Fibroblast of the conjunctiva (primary cell): Measurements from ENCODE around the gene CETP.
A peak's percentile ranks its signal among the peaks of the same experiment; 100 is the strongest.

ENCODE experiments used
- DNase-seq: peaks from one replicate; pipeline ENCODE4 v3.0.0-alpha.2; 2010; ENCODE audit warnings: low read depth

Gene CETP, protein sequence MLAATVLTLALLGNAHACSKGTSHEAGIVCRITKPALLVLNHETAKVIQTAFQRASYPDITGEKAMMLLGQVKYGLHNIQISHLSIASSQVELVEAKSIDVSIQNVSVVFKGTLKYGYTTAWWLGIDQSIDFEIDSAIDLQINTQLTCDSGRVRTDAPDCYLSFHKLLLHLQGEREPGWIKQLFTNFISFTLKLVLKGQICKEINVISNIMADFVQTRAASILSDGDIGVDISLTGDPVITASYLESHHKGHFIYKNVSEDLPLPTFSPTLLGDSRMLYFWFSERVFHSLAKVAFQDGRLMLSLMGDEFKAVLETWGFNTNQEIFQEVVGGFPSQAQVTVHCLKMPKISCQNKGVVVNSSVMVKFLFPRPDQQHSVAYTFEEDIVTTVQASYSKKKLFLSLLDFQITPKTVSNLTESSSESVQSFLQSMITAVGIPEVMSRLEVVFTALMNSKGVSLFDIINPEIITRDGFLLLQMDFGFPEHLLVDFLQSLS

DNA sequence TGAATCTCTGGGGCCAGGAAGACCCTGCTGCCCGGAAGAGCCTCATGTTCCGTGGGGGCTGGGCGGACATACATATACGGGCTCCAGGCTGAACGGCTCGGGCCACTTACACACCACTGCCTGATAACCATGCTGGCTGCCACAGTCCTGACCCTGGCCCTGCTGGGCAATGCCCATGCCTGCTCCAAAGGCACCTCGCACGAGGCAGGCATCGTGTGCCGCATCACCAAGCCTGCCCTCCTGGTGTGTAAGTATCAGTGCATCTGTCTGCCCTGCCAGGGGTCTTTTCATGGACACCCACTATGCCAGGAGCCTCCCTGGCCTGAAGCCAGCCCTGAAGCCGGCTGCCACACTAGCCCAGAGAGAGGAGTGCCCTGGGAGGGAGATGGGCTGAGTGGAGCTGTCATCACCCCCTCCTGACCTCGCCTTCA lies at the start of gene CETP:
Gene CETP (plus strand): TSS at position 100 of the 431 bp plus-strand sequence. CDS start 30 bp downstream, at position 130.
- DNase-seq = no peak

DNA sequence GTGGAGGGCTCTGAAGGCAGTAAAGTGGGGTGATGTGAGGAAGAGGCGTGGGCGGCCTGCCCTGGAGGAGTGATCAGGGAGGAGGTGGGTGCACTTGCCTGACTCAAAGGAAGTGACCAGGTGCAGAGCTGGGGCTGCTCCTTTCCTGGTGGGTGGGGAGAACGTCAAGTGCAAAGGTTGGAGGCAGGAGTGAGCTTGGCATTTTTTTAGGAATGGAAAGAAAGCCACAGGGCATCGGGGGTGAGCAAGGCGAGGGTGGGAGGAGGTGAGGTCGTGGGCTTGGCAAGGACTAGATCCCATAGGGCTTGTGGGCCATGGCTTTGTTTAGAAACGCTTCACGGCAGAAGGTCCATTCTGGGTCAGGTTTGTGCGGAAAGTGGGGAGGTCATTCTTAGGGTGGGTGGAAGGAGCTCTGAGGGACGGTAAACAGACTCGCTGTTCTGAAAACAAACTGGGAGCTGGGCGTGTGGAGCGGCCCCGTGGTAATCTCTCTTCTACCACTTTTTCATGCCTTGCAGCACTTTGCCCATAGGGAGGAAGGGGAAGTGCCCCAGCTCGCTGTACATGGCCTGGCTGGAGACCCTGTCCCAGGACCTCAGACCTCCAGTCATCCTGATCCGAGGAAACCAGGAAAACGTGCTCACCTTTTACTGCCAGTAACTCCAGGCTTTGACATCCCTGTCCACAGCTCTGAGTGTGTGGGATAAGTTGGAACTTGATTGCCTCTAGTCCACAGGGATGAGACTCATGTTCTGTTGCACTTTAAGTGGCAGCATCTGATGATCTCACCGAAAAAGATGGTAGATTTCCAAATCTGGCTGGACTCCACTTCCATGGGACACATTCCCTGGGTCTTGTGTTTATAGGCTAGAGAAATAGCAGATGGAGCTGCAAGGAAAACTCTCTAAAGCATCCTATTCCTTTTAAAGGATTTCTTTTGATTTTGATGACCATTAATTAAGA lies 48.7 kb upstream of the CETP start:
- DNase-seq = no peak

DNA sequence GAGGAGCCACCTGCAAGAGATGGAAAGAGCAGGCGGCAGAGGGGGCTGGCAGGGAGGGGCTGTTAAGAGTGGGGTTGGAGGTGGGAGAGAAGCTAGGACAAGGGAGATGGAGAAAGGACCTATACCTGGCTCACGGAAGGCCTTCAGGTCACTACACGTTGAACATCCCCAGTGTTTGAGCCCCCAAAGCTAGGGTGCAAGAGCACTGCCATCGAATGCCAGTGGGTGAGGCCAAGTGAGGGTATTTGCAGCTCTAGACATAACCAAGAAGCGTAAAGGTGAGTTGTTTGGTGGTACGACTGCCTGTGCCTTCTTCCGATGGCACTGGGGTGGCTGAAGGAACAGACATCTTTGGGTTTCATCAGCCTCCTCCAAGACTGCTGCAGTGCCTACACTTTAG lies 46.9 kb upstream of the CETP start:
- DNase-seq = no peak

DNA sequence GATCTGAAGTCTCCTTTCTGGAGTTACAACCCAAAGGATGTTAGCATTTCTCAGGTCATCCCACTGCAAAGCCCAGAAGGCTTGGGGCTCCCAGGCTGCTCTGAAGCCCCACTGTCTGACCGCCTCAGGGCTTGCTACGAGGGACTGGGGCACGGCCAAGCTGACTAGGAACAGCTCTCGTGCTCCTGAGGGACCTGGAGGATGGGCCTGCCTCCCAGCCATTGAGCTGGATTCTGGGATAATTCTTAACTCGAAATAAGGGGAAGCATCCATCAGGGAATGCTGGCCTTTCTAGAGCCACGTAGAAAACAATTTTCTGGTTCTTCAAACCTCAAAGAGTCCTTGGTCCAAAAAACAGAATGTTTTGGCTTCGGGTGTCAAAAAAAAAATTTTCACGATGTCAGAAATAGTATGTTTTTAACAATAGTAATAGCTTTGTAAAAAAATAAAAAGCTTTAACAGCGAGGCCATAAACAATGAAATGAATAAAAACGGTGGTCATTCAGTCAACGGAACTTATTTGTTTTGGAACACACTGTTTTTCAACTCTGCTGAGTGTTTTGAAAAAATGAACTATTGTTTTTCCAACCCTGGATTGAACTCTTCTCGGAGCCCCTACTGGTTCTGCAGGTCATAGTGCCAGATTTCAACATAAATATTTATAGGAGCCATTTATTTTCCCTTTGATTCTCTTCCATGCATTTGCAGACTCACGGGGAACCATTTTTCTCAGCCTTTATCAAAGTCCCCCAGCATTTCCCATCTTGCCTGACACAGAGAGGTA lies 46.2 kb upstream of the CETP start:
- DNase-seq = no peak

DNA sequence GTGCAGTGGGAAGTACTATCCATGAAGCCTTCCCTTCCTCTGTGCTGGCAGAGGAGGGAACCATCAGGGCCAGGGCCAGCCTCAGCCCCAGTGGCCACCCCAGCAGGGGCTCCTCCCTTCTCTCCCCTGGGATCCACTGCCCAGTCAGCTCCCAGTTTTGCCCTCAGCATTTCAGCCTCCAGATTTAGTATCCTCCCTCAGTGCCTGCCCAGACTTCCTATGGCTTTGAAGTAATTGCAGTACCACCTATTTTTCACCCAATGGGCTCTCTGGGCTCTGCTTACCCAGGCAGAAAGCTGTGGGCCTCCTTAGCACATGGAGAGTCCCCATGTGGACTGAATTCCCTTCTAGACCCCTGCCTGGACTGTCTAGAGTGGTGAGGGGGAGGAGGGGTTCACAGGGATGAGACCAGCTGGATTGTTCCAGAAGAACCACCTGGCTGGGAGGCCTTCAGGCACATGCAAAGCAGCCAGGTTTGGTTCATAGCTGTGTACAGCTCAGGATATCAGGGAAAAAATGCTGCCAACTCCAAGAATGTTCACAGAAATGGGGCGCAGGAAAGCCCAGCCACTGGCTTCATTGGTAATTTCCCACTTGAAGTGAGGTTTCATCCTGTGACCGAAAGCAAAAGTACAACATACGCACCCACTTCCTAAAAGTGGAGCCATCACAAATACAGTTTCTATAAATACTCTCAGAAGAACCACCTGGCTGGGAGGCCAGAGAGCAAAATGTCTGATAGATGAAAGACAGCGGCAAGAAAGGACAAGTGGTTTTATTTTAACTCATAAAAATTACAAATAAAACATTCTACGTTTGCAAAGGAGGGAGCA lies 45.0 kb upstream of the CETP start:
- DNase-seq = no peak

DNA sequence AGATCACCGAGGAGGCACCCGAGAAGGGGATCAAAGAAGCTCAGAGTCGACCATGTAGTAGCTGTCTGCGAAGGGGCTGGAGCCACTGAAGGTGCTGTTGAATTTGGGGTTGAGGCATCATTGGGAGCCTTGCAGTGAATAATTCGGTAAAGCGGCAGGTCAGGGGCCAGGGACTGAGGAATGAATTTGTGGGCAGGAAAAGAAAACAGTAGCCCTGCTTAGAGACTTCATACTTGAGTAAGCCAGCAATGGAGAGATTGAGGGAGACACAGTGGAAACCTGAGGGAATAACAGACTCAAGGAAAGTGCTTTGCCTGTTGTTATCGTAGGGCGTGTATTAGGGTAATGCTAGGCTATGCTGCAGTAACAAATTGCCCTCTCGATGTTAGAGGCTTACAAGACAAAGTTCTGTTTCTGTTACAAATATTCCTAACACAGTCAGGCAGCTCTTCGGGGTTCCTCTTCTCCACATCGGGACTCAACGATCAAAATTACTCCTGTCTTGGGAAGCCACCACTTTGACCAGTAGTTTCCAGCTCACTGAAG lies 43.2 kb upstream of the CETP start:
- no peak for DNase-seq

DNA sequence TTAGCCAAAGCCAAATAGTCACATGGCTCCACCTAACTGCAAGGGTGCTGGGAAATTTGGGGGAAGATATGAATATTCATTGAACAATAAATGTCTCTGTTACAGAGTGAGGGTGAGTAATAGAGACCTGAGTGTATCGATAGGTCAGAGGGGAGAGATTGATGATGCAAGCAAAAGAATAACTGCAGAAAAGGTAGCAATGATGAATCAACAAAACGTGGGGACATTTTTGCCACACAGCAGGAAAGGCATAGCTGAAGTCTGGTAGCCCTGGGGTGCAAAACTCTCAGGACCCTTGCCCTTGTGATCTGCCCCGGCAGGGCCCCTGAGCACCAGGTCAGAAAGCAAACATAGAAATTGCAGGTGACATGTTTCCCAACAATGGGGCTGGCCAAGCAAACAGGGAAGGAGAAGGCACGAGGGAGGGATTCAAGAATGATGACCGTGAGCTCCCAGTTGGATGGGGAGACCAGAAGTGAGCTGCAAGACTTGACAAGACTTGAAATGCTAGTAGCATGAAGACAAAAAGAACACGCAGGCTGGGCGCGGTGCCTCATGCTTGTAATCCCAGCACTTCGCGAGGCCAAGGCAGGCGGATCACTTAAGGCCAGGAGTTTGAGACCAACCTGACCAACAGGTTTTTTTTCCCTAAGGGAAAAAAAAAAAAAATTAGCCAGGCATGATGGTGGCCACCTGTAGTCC lies 42.5 kb upstream of the CETP start:
- DNase-seq = no peak

DNA sequence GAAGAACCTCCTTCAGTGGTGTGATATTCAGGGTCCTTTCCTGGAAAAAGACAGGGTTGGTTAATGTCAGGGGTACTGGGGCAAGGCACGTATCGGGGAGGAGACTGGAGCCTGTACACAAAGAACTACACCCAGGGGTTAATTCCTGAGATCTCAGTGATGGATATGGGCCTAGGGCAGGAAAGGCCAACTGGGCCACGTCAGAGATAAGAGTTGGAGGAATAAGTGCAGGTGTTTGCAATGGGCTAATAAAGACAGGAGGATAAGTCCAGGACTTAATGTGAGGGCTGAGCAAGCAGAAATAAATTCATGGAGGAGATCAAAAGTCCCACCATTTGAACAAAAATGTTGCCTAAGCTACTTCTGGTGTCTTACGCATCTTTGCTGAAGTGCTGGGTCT lies 40.2 kb upstream of the CETP start:
- no peak for DNase-seq

DNA sequence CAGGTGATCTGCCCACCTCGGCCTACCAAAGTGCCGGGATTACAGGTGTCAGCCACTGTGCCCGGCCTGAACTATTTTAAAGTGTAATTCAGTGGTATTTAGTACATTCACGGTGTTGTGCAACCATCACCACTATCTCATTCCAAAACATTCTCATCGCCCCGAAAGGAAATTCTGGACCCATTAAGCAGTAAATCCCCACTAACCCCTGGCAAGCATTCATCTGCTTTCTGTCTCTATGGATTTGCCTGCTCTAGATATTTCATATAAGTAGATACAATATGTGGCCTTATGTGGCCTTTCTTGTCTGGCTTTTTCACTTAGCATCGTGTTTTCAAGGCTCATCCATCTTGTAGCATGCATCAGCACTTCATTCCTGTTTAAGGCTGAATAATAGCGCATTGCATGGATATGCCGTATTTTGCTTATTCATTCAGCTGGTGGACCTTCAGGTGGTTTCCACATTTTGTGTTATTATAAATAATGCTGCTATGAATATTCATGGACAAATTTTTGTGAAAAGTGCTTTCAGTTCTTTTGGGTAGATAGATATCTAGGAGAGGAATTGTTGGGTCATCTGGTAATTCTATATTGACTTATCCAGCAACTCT lies 38.2 kb upstream of the CETP start:
- no peak for DNase-seq

DNA sequence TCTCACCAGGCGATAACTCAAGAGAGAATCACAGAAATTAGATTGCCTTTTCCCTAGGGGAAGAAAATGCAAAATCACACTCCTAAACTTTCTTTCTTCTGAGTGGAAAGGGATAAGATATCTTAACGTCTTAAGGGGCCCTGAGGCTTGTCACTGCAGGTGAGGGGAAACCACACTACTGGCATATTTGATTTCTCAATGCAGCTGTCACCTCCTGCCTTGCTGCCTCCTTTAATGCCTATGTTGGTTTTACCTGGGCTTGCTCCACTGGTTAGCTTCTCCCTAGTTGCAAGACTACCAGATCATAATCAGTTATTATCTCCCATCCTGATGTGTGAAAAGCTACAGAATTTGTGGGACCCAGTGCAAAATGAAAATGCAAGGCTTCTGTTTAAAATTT lies 34.3 kb upstream of the CETP start:
- no peak for DNase-seq

DNA sequence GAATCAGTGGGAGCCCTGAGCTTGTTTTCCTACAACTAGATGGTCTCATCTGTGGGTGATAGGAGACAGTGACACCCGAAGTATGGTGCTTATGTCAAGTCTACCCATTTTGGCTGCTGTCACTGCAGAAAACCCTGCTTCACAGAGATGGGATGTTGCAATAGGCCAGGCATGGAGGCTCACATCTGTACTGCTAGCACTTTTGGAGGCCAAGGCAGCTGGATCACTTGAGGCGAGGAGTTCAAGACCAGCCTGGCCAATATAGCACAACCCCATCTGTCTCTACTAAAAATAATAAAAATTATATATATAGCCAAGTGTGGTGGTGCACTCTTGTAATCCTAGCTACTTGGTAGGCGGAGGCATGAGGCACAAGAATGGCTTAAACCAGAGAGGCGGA lies 32.1 kb upstream of the CETP start:
- no peak for DNase-seq

DNA sequence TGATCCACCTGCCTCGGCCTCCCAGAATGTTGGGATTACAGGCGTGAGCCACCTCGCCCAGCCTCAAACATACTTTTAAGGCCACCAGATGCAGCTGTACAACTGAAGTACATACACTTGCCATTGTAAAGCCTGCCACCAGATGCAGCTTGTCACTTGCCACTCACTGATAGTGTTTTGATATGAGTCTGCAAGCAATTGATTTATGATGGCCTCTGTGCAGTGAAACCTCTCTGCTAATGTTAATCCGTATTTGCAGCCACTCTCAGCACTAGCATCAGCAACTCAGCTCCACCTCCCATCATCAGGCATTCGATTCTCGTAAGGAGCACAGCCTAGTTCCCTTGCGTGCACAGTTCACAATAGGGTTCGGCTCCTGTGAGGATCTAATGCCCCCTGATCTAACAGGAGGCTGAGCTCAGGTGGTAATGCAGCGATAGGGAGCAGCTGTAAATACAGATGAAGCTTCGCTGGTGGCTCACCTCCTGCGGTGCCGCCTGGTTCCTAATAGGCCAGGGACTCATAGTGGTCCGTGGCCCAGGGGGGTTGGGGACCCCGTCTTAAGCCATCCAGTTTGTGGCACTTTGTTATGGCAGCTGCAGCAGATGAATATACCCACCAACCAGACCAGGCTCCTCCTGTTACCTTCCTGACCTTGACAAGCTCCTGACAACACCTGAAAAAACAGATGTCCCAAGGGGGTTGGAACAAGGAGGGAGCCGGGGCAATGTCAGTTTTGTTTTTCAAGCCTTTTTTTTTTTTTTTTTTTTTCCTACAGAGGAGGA lies 31.1 kb upstream of the CETP start:
- no peak for DNase-seq

DNA sequence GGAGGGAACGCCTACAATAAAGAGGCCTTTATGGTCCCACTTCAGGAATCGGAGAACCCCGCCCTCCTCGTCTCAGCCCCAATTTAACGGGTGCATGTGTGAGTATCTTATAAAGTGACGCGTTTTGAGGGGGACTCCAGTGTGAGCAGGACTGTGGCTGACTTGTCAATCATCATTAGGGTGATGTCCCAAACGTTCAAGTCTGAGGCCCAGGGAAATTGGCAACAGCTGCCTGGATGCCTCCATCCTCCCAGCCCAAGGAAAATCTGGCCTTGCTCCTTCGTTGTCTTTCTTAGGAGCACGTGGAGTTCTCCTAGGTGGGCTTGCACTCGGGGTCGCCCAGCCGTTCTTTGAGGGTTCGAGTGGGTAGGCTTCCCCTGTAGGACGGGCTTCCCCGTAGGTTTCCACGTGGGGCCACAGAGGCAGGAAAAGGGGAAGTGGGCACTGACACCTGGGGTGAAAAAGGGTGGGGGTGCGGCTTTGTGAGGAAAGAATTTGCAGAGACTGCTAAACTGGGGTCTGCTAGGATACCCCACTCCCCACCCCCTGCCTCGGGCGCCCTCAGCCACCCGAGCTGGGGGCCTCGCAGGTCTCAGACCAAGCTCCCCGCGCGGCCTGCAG lies 30.4 kb upstream of the CETP start:
- DNase-seq = no peak

DNA sequence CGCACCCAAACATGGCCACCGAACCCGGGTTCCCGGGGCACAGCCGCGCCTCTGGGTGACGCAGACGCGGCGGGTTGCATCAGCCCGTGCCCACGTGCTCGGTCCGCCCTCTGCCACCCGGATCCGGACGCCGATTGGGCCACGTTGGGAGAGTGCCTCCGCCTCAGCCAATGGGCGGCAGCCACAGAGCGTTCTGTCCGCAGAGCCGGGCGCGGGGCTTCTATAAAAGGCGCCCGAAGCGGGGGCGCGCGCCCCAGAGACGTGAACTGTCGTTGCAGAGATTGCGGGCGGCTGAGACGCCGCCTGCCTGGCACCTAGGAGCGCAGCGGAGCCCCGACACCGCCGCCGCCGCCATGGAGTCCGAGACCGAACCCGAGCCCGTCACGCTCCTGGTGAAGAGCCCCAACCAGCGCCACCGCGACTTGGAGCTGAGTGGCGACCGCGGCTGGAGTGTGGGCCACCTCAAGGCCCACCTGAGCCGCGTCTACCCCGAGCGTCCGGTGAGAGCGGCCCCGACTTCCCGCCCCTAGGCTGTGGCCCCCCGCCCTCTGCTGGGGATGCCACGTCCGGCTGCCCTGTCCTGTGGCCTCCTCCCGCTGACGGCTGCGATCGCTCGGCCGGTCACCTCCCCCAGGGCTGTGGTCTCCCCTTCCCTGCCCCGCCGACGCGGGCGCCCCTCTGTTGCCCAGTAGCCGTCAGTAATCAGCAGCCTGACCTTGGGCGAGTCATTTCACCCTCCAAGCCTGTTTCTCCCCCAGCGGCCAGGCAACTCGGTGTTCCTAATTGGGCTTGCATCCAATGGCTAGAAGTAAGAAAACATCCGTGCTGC lies 29.6 kb upstream of the CETP start, which contains the start of gene HERPUD1:
Gene HERPUD1 (plus strand): TSS at position 251 of the 829 bp plus-strand sequence. CDS start 103 bp downstream, at position 354.
- DNase-seq = peak; percentile 97

DNA sequence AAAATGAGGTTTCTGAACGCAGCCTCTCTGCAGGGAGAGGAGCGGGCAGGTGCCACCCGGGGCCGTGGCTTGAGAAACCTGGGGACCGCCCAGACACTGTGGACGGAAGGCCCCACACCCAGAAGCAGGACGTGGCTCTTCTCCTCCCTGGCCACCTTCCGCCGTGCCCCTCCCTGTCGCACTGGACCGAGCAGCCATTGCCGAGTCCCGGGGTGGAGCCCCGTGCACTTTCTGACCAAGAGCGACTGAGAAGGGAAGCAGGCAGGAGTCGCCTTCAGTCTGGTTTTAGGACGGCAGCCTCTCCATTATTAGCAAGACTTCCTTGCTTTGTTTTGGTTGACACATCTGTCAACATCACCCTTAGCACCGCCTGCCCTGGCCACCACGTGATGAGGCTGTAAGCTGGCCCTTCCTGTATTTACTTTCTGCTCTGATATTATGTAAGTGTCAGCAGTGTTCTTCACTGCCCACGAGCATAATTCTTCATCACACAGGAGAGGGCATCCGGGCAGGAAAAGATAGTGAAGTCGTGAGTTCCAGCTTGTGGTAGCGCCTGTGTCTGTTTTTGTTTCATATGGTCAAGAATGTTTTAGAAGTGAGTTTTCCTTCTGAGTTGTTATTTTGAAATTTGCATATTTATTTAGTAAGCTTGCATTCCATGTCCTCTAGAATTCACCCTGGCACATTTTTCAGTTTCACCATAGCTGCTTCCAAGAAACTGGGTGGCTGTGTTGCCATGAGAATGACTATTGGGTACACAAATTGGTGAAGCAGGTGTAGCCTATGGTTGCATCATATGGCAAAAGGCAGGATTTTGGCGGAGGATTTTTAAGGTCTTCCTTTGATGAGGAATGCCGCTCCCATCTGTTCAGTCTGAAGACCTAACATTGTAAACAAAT lies 28.8 kb upstream of the CETP start:
- DNase-seq = peak; percentile 67
